Panc1 (cell line): ENCODE measurements around the gene RDH5.

ENCODE experiments used
- SIN3A ChIP-seq: IDR thresholded peaks from 2 replicates; pipeline ENCODE4 v1.6.1; 2012; ENCODE audit warnings: low read depth, mild to moderate bottlenecking, low read length, moderate library complexity, borderline replicate concordance; ENCODE audit not compliant: insufficient read depth
- TF ChIP-seq, protein P1 (sequence below), 2 experiments: IDR thresholded peaks; 2 replicates each; pipeline ENCODE4 v1.6.1; 2011 to 2012; ENCODE audit warnings: low read depth in 2 of 2, control low read depth in 1 of 2, low read length in 1 of 2, mild to moderate bottlenecking in 1 of 2, moderate library complexity in 1 of 2; ENCODE audit not compliant: insufficient read depth in 1 of 2
- TF ChIP-seq, protein P2 (sequence below): fragments of 450-650 bp; IDR thresholded peaks from 2 replicates; pipeline ENCODE4 v1.5.1; 2017; ENCODE audit warnings: mild to moderate bottlenecking

DNA sequence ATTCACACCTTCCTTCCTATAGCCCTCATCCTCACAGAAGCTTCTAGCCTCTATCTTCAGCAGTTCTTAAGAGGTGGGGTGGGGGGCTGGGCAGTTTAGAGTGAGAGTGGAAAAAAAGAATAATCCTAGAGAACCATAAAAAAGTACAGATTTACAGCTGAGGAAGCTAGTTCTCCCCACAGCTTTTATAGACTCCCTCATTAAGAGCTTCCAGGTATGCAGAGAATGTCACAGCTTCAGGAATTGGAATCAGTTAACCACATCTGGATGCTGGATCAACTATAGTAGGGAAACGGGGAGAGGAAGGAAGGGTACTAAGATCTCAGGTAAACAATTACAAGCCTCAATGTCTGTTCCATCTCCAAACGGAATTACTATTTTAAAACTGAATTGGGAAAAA is 35.1 kb downstream of the RDH5 start:
- no peak for TF ChIP-seq SIN3A
- TF ChIP-seq, protein P1, sequence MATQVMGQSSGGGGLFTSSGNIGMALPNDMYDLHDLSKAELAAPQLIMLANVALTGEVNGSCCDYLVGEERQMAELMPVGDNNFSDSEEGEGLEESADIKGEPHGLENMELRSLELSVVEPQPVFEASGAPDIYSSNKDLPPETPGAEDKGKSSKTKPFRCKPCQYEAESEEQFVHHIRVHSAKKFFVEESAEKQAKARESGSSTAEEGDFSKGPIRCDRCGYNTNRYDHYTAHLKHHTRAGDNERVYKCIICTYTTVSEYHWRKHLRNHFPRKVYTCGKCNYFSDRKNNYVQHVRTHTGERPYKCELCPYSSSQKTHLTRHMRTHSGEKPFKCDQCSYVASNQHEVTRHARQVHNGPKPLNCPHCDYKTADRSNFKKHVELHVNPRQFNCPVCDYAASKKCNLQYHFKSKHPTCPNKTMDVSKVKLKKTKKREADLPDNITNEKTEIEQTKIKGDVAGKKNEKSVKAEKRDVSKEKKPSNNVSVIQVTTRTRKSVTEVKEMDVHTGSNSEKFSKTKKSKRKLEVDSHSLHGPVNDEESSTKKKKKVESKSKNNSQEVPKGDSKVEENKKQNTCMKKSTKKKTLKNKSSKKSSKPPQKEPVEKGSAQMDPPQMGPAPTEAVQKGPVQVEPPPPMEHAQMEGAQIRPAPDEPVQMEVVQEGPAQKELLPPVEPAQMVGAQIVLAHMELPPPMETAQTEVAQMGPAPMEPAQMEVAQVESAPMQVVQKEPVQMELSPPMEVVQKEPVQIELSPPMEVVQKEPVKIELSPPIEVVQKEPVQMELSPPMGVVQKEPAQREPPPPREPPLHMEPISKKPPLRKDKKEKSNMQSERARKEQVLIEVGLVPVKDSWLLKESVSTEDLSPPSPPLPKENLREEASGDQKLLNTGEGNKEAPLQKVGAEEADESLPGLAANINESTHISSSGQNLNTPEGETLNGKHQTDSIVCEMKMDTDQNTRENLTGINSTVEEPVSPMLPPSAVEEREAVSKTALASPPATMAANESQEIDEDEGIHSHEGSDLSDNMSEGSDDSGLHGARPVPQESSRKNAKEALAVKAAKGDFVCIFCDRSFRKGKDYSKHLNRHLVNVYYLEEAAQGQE (IDR thresholded peaks at IDR 0.05; ENCODE audit: insufficient read depth in 1 of 2, low read depth in 2 of 2, low read length in 1 of 2), result no peak
- TF ChIP-seq, protein P2, sequence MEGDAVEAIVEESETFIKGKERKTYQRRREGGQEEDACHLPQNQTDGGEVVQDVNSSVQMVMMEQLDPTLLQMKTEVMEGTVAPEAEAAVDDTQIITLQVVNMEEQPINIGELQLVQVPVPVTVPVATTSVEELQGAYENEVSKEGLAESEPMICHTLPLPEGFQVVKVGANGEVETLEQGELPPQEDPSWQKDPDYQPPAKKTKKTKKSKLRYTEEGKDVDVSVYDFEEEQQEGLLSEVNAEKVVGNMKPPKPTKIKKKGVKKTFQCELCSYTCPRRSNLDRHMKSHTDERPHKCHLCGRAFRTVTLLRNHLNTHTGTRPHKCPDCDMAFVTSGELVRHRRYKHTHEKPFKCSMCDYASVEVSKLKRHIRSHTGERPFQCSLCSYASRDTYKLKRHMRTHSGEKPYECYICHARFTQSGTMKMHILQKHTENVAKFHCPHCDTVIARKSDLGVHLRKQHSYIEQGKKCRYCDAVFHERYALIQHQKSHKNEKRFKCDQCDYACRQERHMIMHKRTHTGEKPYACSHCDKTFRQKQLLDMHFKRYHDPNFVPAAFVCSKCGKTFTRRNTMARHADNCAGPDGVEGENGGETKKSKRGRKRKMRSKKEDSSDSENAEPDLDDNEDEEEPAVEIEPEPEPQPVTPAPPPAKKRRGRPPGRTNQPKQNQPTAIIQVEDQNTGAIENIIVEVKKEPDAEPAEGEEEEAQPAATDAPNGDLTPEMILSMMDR, result no peak
